SW480 (cell line): ENCODE measurements around the gene SLC25A20.
"Not testable (repeated sequence)": the region's sequence is repeated elsewhere in the genome, so short reads cannot be mapped to it uniquely, and the experiment has no call there.

ENCODE experiments used
- DNase-seq: peaks from one replicate; pipeline ENCODE4 v3.0.0-alpha.2; 2016; ENCODE audit warnings: low spot score

Gene SLC25A20

DNA sequence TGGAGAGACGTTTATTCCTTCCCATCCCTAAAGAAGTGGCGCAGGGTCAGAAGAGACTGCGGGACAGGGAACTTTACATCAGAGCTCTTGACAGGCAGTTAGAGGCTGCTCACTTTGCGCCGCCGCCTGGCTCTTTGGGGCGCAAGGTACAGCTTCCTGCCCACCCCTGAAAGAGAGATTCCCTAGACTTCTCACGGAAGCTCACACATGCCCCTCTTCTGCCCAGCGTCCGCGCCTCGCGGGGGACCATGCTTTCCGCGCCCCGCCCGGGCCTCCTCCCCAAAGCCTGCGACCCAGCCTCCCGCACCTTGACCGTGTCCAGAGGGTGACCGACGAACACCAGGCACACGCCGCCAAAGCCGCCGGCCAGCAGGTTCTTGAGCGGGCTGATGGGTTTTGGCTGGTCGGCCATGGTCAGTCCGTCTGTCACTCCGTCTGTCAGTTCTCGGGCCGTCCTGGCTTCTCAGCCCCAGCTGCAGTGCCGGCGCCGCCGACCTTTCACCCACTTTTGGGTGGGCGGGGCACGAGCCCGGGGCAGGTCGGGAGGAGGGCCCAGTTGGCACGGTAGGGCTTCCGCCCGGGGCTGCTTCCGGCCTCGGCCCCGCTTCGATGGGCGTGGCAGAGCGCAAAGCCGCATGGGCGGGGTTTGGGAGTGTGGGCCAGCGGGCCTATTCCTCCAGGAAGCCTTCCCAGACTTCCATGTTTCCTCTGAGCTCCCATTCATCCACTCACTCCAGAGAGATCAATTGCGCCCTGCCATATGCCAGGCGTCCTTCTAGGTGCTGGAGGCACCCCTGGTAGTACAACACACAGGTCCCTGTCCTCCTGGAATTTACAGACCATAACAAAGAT, at the start of gene SLC25A20:
TSS of gene SLC25A20 (minus strand) at position 500 of the 852 bp plus-strand sequence. CDS start at position 412, 88 bp downstream.
- DNase-seq, result peak; percentile 90

GRCh38 chr3:48945891-48946549, 47.3 kb upstream of the SLC25A20 start:
- no peak for DNase-seq

- DNase-seq, result no peak
Observed at GRCh38 chr3:48945432-48945831, 46.8 kb upstream of the SLC25A20 start.

- no peak for DNase-seq
Observed at GRCh38 chr3:48938689-48939088, 40.0 kb upstream of the SLC25A20 start.

- DNase-seq, result no peak
Observed at GRCh38 chr3:48938156-48938555, 39.5 kb upstream of the SLC25A20 start.

GRCh38 chr3:48935530-48935929, 36.8 kb upstream of the SLC25A20 start:
- no peak for DNase-seq

DNA sequence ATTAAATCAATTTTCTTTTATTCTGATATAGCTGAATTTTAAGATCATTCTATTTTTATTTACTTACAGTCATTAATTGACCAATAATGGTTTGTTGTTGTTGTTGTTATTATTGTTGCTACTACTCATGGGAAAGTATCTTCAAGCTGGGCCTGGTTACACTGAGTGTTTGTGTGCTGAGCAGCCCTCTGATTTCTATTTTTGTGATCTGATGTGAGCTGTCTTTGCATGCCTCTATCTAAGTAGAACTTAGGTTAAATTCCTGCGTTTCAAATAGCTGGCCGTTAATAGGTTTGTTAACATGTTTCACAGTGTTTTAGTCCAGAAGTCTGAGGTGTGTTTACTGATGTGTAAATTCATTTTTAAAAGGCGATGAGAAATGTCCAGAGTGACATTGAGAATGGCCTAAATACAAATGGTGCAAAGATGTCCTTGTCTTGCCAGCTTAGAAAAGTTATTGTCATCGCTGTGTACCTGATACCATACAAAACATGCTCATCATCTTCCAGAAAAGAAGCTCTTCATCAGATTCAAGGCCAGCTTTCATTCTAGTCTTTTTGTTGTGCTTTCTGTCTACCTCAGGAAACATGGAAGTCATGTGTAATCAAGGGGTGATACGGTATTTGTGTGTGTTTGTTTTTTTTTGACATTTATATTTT, 35.8 kb upstream of the SLC25A20 start:
- no peak for DNase-seq

DNA sequence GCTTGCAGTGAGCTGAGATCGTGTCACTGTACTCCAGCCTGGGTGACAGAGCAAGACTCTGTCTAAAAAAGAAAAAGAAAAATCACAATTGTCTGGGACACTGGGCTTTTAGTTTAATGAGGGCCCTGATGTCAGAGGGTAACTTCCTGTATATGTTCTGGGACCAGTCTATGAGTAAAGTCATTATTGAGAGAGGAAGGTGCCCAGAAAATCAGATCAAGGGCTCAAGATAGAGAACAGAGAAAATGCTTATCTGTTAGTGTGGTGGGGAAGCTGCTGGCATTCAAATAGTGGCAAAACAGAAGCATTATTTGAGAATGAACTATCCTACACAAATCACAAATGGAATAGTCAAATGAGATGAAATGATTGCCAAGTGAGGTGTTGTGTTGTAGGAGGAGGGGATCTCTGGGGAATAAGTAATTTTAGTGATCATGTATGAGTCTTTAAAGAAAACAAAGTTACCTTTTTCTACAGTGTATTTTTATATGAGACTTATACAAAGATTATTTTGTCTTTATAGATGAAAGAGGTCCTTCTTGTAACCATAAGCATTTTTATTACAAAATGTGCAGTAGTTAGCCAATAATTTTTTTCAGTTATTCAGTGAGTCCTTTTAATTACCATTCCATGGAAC, 33.4 kb upstream of the SLC25A20 start:
- no peak for DNase-seq

DNA sequence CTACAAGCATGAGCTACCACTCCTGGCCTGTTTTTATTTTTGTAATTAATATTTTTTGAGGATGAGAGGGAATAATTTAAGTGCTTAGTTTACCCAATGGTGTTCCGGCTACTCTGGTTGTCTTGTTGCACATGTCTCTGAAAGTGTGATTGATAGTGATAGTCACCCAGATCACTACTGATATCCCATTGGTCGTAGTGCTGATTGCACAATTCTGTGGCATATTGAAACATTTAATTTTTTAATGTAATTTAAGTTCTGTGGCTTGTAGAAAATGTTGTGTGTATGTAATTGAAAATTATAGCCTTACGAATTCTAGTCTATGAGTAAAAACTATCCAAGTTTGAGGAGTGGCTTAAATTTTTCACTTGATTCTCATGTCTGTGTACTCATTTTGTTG, 31.9 kb upstream of the SLC25A20 start:
- no peak for DNase-seq

DNA sequence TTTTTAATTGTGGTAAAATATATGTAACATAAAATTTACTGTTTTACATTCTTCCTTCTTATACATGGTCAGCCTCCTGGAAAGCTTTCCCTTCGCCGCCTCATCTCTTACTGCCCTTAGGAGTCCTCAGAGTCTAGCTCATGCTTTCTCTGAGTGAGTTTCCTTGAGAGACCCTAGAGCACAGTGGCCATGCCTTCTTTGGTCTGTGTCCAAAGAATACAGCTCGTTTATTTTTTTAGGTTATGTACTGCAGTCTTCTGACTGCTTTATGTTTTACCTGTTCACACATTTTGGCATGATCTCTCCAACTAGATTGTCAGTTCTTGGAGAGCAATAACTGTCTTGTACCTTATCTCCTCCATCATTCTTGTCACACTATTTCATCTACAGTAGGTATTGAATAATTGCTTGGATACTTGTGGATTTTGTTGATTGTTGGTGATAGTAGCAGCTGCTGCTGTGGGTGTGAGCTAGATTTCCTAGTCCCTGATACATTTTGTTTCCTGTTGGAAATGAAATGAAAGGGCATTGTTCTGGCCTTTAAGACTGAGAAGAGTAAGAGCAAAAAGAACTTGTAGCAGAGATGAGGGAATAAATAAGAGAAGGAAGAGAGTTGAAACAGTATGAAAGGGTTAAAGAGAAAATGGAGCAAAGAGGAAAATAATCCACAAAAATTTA, 30.8 kb upstream of the SLC25A20 start:
- DNase-seq, result no peak

GRCh38 chr3:48928679-48929078, 30.0 kb upstream of the SLC25A20 start:
- no peak for DNase-seq

GRCh38 chr3:48927928-48928327, 29.2 kb upstream of the SLC25A20 start:
- DNase-seq, result no peak

GRCh38 chr3:48926425-48927392, 28.0 kb upstream of the SLC25A20 start:
- DNase-seq, result no peak

DNA sequence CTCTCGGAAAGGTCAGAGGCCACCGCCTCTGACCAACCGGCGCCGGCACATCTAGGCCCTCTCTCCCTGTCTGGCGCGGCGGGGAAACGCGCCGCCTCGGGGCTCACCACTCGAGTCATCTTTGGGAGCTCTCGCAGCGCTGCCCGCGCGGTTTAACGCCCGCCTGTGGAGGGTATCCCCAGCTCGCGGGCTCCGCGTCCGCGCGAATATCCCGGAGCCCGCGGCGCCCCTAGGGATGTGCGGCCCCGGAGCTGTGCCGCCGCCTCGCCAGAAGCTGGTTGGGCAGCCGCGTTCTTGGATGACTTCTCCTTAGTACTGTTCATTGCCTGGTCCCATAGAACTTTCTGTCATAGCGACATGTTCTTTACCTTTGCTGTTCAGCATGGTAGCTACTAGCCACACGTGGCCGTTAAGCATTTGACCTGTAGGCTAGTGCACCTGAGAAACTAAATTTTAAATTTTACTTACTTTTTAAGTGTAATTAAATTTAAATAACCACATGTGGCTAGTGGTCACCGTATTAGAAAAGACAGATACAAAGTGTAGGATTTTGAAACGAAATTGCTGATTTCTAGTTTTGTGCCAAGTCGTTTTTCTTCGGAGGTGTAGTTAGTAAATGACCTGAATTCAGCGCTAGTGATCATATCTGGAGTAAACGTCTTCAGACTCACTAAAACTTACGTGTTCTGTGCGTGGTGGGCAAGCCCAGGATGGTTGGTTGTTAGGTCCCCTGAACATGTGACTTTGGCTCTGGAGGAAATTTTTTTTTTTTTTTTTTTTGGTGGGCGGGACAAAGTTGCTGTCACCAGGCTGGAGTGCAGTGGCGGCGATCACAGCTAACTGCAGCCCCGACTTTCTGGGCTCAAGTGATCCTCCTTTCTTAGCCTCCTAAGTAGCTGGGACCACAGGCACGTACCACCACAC, 20.8 kb upstream of the SLC25A20 start:
- DNase-seq, result peak; percentile 68

DNA sequence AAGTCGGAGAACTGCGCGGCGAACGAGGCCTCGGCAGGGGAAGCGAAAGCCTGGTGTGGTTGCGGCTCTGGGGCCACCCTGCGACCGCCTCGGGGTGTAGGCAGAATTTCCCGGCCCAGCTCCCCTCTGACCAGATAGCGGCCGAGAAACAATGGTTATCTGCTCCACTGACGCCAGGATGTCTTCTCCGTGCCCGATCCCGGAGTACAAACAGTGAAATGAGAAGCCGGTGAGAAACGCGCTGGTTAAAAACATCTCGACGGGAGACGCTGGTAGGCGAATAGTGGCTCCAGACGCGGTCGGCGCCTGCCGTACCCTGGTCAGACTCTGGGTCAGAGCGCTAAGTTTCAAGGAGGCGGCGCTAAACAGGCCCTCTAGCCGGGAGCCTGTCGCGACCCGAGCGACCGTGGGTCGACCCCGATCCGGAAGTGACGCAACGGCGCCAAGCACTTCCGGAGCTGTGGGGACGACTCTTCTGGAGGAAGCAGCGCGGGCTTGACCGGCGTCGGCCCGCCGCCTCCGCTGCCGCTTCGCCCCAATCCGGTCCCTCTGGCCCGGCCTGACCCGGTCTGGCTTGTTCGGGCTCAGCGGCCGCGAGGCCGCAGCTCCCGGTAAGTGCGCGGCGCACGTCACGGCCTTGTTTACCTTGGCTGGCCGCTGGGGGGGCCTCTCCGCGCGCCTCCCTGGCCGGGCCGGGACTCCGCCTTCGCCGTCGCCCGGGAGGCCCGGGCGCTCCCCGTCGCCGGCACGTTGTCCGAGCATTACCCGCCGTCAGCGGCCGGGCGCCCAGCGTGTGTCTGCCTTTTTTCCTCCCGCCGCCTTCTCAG, 19.9 kb upstream of the SLC25A20 start, which contains the start of gene ARIH2:
TSS of gene ARIH2 (plus strand) at position 455 of the 827 bp plus-strand sequence. CDS start 8,717 bp downstream, outside the sequence.
- peak; percentile 94 for DNase-seq

DNA sequence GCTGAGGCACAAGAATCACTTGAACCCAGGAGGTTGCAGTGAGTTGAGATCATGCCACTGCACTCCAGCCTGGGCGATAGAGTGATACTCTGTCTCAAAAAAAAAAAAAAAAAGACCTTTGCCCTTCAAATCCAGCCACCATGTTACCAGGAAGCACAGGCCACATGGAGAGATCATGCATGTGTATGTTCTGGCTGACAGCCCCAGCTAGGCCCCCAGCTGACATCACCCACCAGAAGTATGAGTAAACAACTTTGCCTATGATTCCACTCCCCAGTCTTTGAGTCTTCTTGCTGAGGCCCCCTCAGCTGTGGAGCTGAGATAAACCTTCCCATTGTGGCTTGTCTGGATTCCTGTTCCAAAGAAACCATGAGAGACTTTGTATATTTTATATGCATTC, 16.6 kb upstream of the SLC25A20 start:
- no peak for DNase-seq

DNA sequence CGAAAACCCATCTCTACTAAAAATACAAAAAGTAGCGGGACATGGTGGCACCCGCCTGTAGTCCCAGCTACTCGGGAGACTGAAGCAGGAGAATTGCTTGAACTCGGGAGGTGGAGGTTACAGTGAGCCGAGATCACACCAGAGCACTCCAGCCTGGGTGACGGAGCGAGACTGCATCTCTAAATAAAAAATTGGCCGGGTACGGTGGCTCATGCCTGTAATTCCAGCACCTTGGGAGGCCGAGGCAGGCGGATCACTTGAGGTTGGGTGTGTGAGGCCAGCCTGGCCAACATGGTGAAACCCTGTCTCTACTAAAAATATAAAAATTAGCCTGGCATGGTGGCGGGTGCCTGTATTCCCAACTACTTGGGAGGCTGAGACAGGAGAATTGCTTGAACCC, 8.3 kb upstream of the SLC25A20 start:
- DNase-seq, result not testable (repeated sequence)

DNA sequence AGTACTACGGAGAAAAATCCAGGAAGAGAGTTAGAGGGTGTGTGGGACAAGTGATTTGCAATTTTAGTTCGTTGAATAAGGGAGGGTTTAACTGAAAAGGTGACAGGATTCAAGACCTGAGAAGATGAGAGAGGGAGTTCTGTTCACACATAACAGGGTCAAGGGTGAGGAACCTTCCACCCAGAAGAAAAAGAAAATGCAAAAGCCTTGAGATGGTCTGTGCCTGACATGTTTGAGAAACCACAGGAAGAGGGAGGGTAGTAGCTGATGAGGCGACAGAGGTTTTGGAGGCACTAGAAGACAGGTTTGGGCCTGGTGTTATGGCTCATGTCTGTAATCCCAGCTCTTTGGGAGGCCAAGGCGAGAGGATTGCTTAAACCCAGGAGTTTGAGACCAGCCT, 591 bp upstream of the SLC25A20 start:
- no peak for DNase-seq
